HG03159 (cell line): ENCODE measurements around the gene ZDBF2.
"Not testable (repeated sequence)": the region's sequence is repeated elsewhere in the genome, so short reads cannot be mapped to it uniquely, and the experiment has no call there.

Experiments used
- ATAC-seq: cut with Tn5 transposase; IDR thresholded peaks from one replicate; pipeline ENCODE4 v1.9.1; 2021; ENCODE audit warnings: mild to moderate bottlenecking, moderate library complexity; ENCODE audit not compliant: unreplicated experiment

ZDBF2 gene

GRCh38 chr2:206274434-206275311 lies at the start of gene ZDBF2:
ZDBF2 (plus strand) TSS chr2:206274663; CDS start chr2:206281850, 7,187 bp downstream.
- ATAC-seq = peak; percentile 66

GRCh38 chr2:206225435-206226232 lies 48.8 kb upstream of the ZDBF2 start:
- peak; percentile 97 for ATAC-seq

- not testable (repeated sequence) for ATAC-seq
Measured at GRCh38 chr2:206228636-206229035, 45.8 kb upstream of the ZDBF2 start.

- ATAC-seq = no peak
Measured at GRCh38 chr2:206229642-206230041, 44.8 kb upstream of the ZDBF2 start.

- ATAC-seq = no peak
Measured at GRCh38 chr2:206230060-206230762, 44.3 kb upstream of the ZDBF2 start.

GRCh38 chr2:206231669-206232286 lies 42.7 kb upstream of the ZDBF2 start:
- ATAC-seq = no peak

- ATAC-seq = no peak
Measured at GRCh38 chr2:206232287-206233035, 42.0 kb upstream of the ZDBF2 start.

GRCh38 chr2:206239157-206239556 lies 35.3 kb upstream of the ZDBF2 start:
- no peak for ATAC-seq

- no peak for ATAC-seq
Measured at GRCh38 chr2:206240327-206240726, 34.1 kb upstream of the ZDBF2 start.

GRCh38 chr2:206241736-206242135 lies 32.7 kb upstream of the ZDBF2 start:
- no peak for ATAC-seq

- peak; percentile 63 for ATAC-seq
Measured at GRCh38 chr2:206245265-206245672, 29.2 kb upstream of the ZDBF2 start.

GRCh38 chr2:206250041-206250897 lies 24.2 kb upstream of the ZDBF2 start:
- no peak for ATAC-seq

- no peak for ATAC-seq
Measured at GRCh38 chr2:206253125-206253776, 21.2 kb upstream of the ZDBF2 start.

- ATAC-seq = no peak
Measured at GRCh38 chr2:206253777-206254166, 20.7 kb upstream of the ZDBF2 start.

- no peak for ATAC-seq
Measured at GRCh38 chr2:206255003-206255402, 19.5 kb upstream of the ZDBF2 start.

- no peak for ATAC-seq
Measured at GRCh38 chr2:206256706-206257205, 17.7 kb upstream of the ZDBF2 start.

- ATAC-seq = no peak
Measured at GRCh38 chr2:206257350-206257749, 17.1 kb upstream of the ZDBF2 start.

GRCh38 chr2:206257861-206258260 lies 16.6 kb upstream of the ZDBF2 start:
- no peak for ATAC-seq
